ENCODE measurements around the gene ATG4A. TPM values are rescaled to one million over a fixed set of nuclear protein-coding genes. Genes with fewer than 3 reads are reported as not detected.
A peak's percentile ranks its signal among the peaks of the same experiment; 100 is the strongest.

The ATG4A gene
- total and polyA plus RNA-seq, 2 donors (not counting 1 experiment from before 2014, with no cell fraction given), result 13.5 to 13.8 TPM

DNA sequence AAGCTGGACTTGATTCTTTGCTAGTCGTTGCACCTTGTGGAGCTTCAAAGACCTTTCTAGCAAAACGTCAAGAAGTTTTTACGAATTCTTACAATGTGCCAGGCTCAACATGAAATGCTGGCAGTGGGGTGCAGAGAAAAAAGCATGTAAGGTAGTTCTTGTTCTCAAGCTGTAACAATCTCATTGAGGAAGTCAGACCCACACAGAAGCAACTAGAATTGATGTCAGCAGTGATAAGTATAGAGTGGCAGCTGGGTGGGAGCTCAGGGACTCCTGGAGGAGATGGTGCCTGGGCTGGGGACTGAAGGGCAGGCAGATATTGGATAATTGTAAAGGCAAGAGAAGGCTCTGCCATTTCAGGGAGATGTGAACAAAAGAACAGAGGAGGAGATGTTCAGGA is 82.3 kb downstream of the ATG4A start:
- no peaks in the 10 kb centered on the region for H3K9me3 ChIP-seq (ENCODE audit: control insufficient read depth, insufficient read depth, low read depth, low read length)
- no peak overlapping the region for H3K4me2 ChIP-seq (ENCODE audit: extremely low read depth, insufficient read depth, low read length)
- no peaks in the 10 kb centered on the region for H3K4me1 ChIP-seq (ENCODE audit: control insufficient read depth, extremely low read depth, insufficient read depth, low read length)
- H3K27me3 ChIP-seq (ENCODE audit: control insufficient read depth, insufficient read depth, low read length), result no peaks in the 10 kb centered on the region
- no peaks in the 10 kb centered on the region for H3K36me3 ChIP-seq (ENCODE audit: control insufficient read depth, insufficient read depth, low read length)
- H2AFZ ChIP-seq (ENCODE audit: low read length), result no peak overlapping the region
- no peaks in the 10 kb centered on the region for H4K20me1 ChIP-seq (ENCODE audit: control insufficient read depth, extremely low read depth, insufficient read depth, low read length)
- no peak overlapping the region for H3K4me3 ChIP-seq (replicated peaks in 1 of 4; ENCODE audit: control extremely low read depth in 1 of 4, insufficient read depth in 1 of 4, low read depth in 3 of 4, low read length in 4 of 4)
- no peak overlapping the region for H3K9ac ChIP-seq (ENCODE audit: insufficient read depth, low read length)
- no peak for TF ChIP-seq EZH2 (IDR thresholded peaks at IDR 0.05; ENCODE audit: low read length, missing control alignments)
- TF ChIP-seq, protein P1, sequence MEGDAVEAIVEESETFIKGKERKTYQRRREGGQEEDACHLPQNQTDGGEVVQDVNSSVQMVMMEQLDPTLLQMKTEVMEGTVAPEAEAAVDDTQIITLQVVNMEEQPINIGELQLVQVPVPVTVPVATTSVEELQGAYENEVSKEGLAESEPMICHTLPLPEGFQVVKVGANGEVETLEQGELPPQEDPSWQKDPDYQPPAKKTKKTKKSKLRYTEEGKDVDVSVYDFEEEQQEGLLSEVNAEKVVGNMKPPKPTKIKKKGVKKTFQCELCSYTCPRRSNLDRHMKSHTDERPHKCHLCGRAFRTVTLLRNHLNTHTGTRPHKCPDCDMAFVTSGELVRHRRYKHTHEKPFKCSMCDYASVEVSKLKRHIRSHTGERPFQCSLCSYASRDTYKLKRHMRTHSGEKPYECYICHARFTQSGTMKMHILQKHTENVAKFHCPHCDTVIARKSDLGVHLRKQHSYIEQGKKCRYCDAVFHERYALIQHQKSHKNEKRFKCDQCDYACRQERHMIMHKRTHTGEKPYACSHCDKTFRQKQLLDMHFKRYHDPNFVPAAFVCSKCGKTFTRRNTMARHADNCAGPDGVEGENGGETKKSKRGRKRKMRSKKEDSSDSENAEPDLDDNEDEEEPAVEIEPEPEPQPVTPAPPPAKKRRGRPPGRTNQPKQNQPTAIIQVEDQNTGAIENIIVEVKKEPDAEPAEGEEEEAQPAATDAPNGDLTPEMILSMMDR (conservative IDR thresholded peaks at IDR 0.05 in 1 of 2, IDR thresholded peaks at IDR 0.05 in 1 of 2; ENCODE audit: low read depth in 1 of 2, low read length in 2 of 2), result no peak
- DNase-seq (ENCODE audit: low read depth in 2 of 2), result no peak
- H3K79me2 ChIP-seq (ENCODE audit: control insufficient read depth, insufficient read depth, low read length), result no peaks in the 10 kb centered on the region
- no peak overlapping the region for H3K27ac ChIP-seq (ENCODE audit: insufficient read depth, low read length)

DNA sequence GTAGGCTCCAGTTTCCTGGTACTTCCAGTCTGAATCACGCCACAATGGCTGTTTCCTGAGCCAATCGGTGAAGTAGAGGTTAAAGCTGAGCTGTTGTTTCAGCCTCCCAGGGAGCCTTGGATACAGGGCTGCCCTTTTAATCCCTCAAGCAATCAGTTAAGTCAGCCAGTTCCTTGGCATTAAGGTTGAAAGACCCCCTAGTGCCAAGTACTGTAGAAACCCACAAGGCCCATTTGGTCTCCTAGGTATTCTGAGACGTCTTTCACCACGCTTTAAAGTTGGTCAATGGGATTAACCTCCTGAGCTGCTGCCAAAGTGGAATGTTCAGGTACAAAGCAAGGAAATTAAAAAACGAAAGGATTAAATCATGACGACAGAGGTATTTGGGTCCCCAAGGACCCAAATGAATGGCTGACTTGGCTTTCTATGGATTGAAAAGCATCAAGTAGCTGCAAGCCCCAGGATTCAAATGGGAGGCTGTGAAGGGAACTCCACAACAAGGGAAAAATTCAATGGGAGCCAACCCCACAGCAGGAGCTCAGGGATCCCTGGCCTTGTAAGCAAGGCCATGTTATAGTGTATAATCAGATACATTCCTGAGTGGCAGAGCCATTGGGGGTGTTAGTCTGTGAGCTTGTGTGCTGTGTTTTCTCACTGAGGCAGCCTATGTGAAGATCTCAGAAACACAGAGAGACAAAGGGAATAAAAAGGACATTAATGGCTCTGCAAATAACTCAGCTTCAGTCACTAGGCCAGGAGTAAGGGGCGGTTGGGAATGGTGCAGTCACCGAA is 86.0 kb downstream of the ATG4A start:
- H3K4me1 ChIP-seq (ENCODE audit: control insufficient read depth, extremely low read depth, insufficient read depth, low read length), result no peaks in the 10 kb centered on the region
- no peak overlapping the region for H3K4me2 ChIP-seq (ENCODE audit: extremely low read depth, insufficient read depth, low read length)
- no peak overlapping the region for H3K9ac ChIP-seq (ENCODE audit: insufficient read depth, low read length)
- H3K36me3 ChIP-seq (ENCODE audit: control insufficient read depth, insufficient read depth, low read length), result no peaks in the 10 kb centered on the region
- no peaks in the 10 kb centered on the region for H3K9me3 ChIP-seq (ENCODE audit: control insufficient read depth, insufficient read depth, low read depth, low read length)
- no peaks in the 10 kb centered on the region for H3K79me2 ChIP-seq (ENCODE audit: control insufficient read depth, insufficient read depth, low read length)
- H4K20me1 ChIP-seq (ENCODE audit: control insufficient read depth, extremely low read depth, insufficient read depth, low read length), result no peaks in the 10 kb centered on the region
- no peak for TF ChIP-seq EZH2 (IDR thresholded peaks at IDR 0.05; ENCODE audit: low read length, missing control alignments)
- TF ChIP-seq, protein P1 (conservative IDR thresholded peaks at IDR 0.05 in 1 of 2, IDR thresholded peaks at IDR 0.05 in 1 of 2; ENCODE audit: low read depth in 1 of 2, low read length in 2 of 2), result no peak
- H3K27me3 ChIP-seq (ENCODE audit: control insufficient read depth, insufficient read depth, low read length), result no peaks in the 10 kb centered on the region
- H3K27ac ChIP-seq (ENCODE audit: insufficient read depth, low read length), result no peak overlapping the region
- DNase-seq (ENCODE audit: low read depth in 2 of 2), result peak in 1 of 2 donors; percentile 46
- H2AFZ ChIP-seq (ENCODE audit: low read length), result no peak overlapping the region
- no peak overlapping the region for H3K4me3 ChIP-seq (replicated peaks in 1 of 4; ENCODE audit: control extremely low read depth in 1 of 4, insufficient read depth in 1 of 4, low read depth in 3 of 4, low read length in 4 of 4)

DNA sequence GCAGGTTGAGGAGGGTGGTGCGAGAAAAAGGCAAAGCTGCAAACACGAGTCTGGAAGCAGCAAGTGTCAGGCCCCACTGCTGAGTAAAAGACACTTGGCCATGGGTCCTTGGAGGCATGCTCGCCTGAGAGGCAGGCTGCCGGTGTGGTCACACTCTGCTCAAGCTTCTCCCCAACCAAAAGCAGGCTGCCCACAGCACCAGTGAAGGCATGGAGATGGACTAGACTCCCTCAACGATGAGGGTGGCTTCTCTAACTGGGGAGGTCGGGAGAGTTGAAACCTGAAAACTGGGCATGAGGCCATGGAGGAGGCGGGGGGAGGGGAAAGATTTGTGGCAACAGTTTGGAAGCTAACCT is 86.5 kb downstream of the ATG4A start:
- Histone ChIP-seq H3K4me1 (ENCODE audit: control insufficient read depth, extremely low read depth, insufficient read depth, low read length) (no peaks in the 10 kb centered on the region), H4K20me1 (ENCODE audit: control insufficient read depth, extremely low read depth, insufficient read depth, low read length) (no peaks in the 10 kb centered on the region), H3K79me2 (ENCODE audit: control insufficient read depth, insufficient read depth, low read length) (no peaks in the 10 kb centered on the region), H3K36me3 (ENCODE audit: control insufficient read depth, insufficient read depth, low read length) (no peaks in the 10 kb centered on the region), H2AFZ (ENCODE audit: low read length) (no peak overlapping the region), H3K27ac (ENCODE audit: insufficient read depth, low read length) (no peak overlapping the region), H3K27me3 (ENCODE audit: control insufficient read depth, insufficient read depth, low read length) (no peaks in the 10 kb centered on the region), H3K9ac (ENCODE audit: insufficient read depth, low read length) (no peak overlapping the region), H3K4me3 (replicated peaks in 1 of 4; ENCODE audit: control extremely low read depth in 1 of 4, insufficient read depth in 1 of 4, low read depth in 3 of 4, low read length in 4 of 4) (no peak overlapping the region), H3K9me3 (ENCODE audit: control insufficient read depth, insufficient read depth, low read depth, low read length) (no peaks in the 10 kb centered on the region), H3K4me2 (ENCODE audit: extremely low read depth, insufficient read depth, low read length) (no peak overlapping the region)
- TF ChIP-seq, protein P1 (conservative IDR thresholded peaks at IDR 0.05 in 1 of 2, IDR thresholded peaks at IDR 0.05 in 1 of 2; ENCODE audit: low read depth in 1 of 2, low read length in 2 of 2), result no peak
- TF ChIP-seq EZH2 (IDR thresholded peaks at IDR 0.05; ENCODE audit: low read length, missing control alignments), result no peak
- no peak for DNase-seq (ENCODE audit: low read depth in 2 of 2)
